B cell (primary cell): ENCODE measurements around the gene OCA2. TPM values are rescaled to one million over a fixed set of nuclear protein-coding genes. Genes with fewer than 3 reads are reported as not detected.
"Not testable (repeated sequence)": the region's sequence is repeated elsewhere in the genome, so short reads cannot be mapped to it uniquely, and the experiment has no call there.

Experiments
- ATAC-seq: fragments of 200-7000 bp; cut with Tn5 transposase; one replicate; pipeline ENCODE4 v1.10.0; 2021; ENCODE audit warnings: low read depth, mild to moderate bottlenecking, moderate number of reproducible peaks, moderate library complexity
- CTCF ChIA-PET: fragments of 350-600 bp; sonication (Branson Sonifier 250); formaldehyde crosslinking; loops from one replicate; lab custom pipeline; 2021; ENCODE audit warnings: antibody characterized with exemption, inconsistent platforms; lab: Charles Lee
- POLR2A ChIA-PET: fragments of 350-600 bp; sonication (Branson Sonifier 250); formaldehyde crosslinking; loops from one replicate; lab custom pipeline; 2021; ENCODE audit warnings: antibody characterized with exemption; lab: Charles Lee
- DNase-seq: peaks from one replicate; pipeline ENCODE4 v3.0.0; 2013
- H2AFZ ChIP-seq: 2 replicates; pipeline ENCODE4 v1.6.1; 2012; ENCODE audit warnings: mild to moderate bottlenecking, low read depth, low read length; ENCODE audit not compliant: insufficient read depth, poor library complexity, severe bottlenecking
- H3K27ac ChIP-seq, 2 donors: 1 replicate in 1 of 2; 2 replicates in 1 of 2; pipeline ENCODE4 v1.5.1; 2012 to 2013; ENCODE audit warnings: low read length in 2 of 2, mild to moderate bottlenecking in 2 of 2, moderate library complexity in 1 of 2
- H3K27me3 ChIP-seq, 4 experiments: fragments of 200-600 bp in 1 of 4; sonication (generic) in 1 of 4; replicated peaks in 1 of 4; 1 replicate in 2 of 4; 2 replicates in 2 of 4; pipeline versions ENCODE4 v1.6.1 to v1.7.0; 2013 to 2016; ENCODE audit warnings: low read length in 3 of 4, mild to moderate bottlenecking in 2 of 4, mixed read lengths in 1 of 4, moderate library complexity in 1 of 4; ENCODE audit not compliant: insufficient read depth in 4 of 4, control insufficient read depth in 3 of 4; ENCODE audit errors: control extremely low read depth in 1 of 4
- H3K36me3 ChIP-seq, 2 experiments: replicated peaks in 1 of 2; 1 replicate in 1 of 2; 2 replicates in 1 of 2; pipeline versions ENCODE4 v1.6.1 to v1.7.1; 2013; ENCODE audit warnings: low read length in 1 of 2; ENCODE audit not compliant: insufficient read depth in 2 of 2, control insufficient read depth in 1 of 2; ENCODE audit errors: control extremely low read depth in 1 of 2, extremely low read depth in 1 of 2
- H3K4me1 ChIP-seq, 2 donors: fragments of 200-600 bp in 1 of 2; sonication (generic) in 1 of 2; 1 replicate in 1 of 2; 2 replicates in 1 of 2; pipeline versions ENCODE4 v1.5.1 to v1.6.1; 2013 to 2017; ENCODE audit warnings: low read length in 2 of 2; ENCODE audit not compliant: control insufficient read depth in 2 of 2, insufficient read depth in 2 of 2
- H3K4me2 ChIP-seq: replicated peaks from 2 replicates; pipeline ENCODE3; 2012; ENCODE audit warnings: mild to moderate bottlenecking, low read depth, low read length; ENCODE audit not compliant: poor library complexity, severe bottlenecking
- H3K4me3 ChIP-seq, 5 experiments: fragments of 200-600 bp in 1 of 5; sonication (generic) in 1 of 5; 1 replicate in 3 of 5; 2 replicates in 2 of 5; pipeline versions ENCODE4 v1.5.1 to v1.7.0; 2011 to 2016; ENCODE audit warnings: low read length in 4 of 5, mild to moderate bottlenecking in 4 of 5, low read depth in 2 of 5, control low read depth in 1 of 5, moderate library complexity in 1 of 5; ENCODE audit not compliant: insufficient read depth in 1 of 5; ENCODE audit errors: control extremely low read depth in 1 of 5, extremely low read depth in 1 of 5
- H3K79me2 ChIP-seq: fragments of 200-600 bp; sonication (generic); one replicate; pipeline ENCODE4 v1.6.0; 2016; ENCODE audit warnings: low read length; ENCODE audit not compliant: control insufficient read depth, insufficient read depth
- H3K9ac ChIP-seq: fragments of 200-600 bp; sonication (generic); 2 replicates; pipeline ENCODE4 v1.6.1; 2017; ENCODE audit warnings: mild to moderate bottlenecking, low read length, moderate library complexity
- H3K9me3 ChIP-seq, 3 donors: one replicate each; pipeline versions ENCODE4 v1.6.1 to v1.7.1; 2013; ENCODE audit warnings: low read length in 2 of 3; ENCODE audit not compliant: control insufficient read depth in 2 of 3, insufficient read depth in 1 of 3; ENCODE audit errors: control extremely low read depth in 1 of 3
- H4K20me1 ChIP-seq: 2 replicates; pipeline ENCODE4 v1.6.0; 2012; ENCODE audit warnings: mild to moderate bottlenecking, low read length; ENCODE audit not compliant: insufficient read depth, control insufficient read depth, poor library complexity, severe bottlenecking
- H3K27ac Mint-ChIP-seq: one replicate; pipeline ENCODE4 v1.8.0; 2021; ENCODE audit warnings: mixed read lengths
- H3K27me3 Mint-ChIP-seq: one replicate; pipeline ENCODE4 v1.8.0; 2021; ENCODE audit warnings: mixed read lengths
- H3K4me1 Mint-ChIP-seq: one replicate; pipeline ENCODE4 v1.8.0; 2021; ENCODE audit warnings: mixed read lengths
- H3K4me3 Mint-ChIP-seq: one replicate; pipeline ENCODE4 v1.8.0; 2021; ENCODE audit warnings: mixed read lengths
- H3K9me3 Mint-ChIP-seq: one replicate; pipeline ENCODE4 v1.8.0; 2022; ENCODE audit warnings: mixed read lengths; ENCODE audit not compliant: insufficient read depth
- CTCF ChIP-seq: fragments of 200-600 bp; IDR thresholded peaks from one replicate; pipeline ENCODE4 v1.8.0; 2022; ENCODE audit warnings: antibody characterized with exemption, mild to moderate bottlenecking
- EZH2 ChIP-seq: IDR thresholded peaks from 2 replicates; pipeline ENCODE4 v1.6.1; 2012; ENCODE audit warnings: borderline replicate concordance, low read depth, mild to moderate bottlenecking, moderate library complexity, low read length; ENCODE audit not compliant: insufficient read depth, poor library complexity, severe bottlenecking
- WGBS: methylation state at CpG from one replicate; pipeline ENCODE4 v1.1.5; 2013; ENCODE audit warnings: missing lambda C conversion rate; ENCODE audit not compliant: insufficient coverage; 5-methylcytosine and 5-hydroxymethylcytosine counted together
- intact Hi-C: fragments of 100-400 bp; cut with micrococcal nuclease; formaldehyde crosslinking; loops from one replicate; pipeline ENCODE4 v1.10.0; 2022
- polyA plus RNA-seq: library from polyadenylated mRNA; depleted of rRNA; stranded (reverse); fragments of >200 nt; gene quantifications from 2 replicates; pipeline ENCODE4 v1.2.3, GENCODE V29; 2012
- total RNA-seq, 2 donors: library from RNA; stranded (reverse); fragments of 120-200 nt in 1 of 2; gene quantifications; 1 replicate in 1 of 2; 2 replicates in 1 of 2; pipeline versions ENCODE4 v1.2.3 to v1.2.4, GENCODE V29; 2013 to 2022

Gene OCA2
- total and polyA plus RNA-seq, 2 donors (not counting 1 experiment from before 2014, with no cell fraction given): 0.12 TPM; not detected in 1

GRCh38 chr15:27768732-27769475 is 330.2 kb downstream of the OCA2 start:
- no peak overlapping the region for H2AFZ ChIP-seq
- WGBS: 81% methylated on average over 24 of the region's 24 CpGs
- ATAC-seq (no peak), DNase-seq (no peak)
- Mint-ChIP-seq H3K27ac (no peak overlapping the region), H3K4me3 (no peak overlapping the region), H3K27me3 (no peaks in the 10 kb centered on the region), H3K9me3 (no peaks in the 10 kb centered on the region), H3K4me1 (no peaks in the 10 kb centered on the region)
- no peak overlapping the region for H3K9ac ChIP-seq
- no peaks in the 10 kb centered on the region for H3K79me2 ChIP-seq
- intact Hi-C loops: no loop called here
- no peaks in the 10 kb centered on the region for H4K20me1 ChIP-seq
- H3K9me3 ChIP-seq: peaks cover 0 to 37% (median 3%) of the 10 kb centered on the region in 3 donors
- no peak overlapping the region for H3K27ac ChIP-seq
- H3K27me3 ChIP-seq: no peaks in the 10 kb centered on the region
- H3K4me1 ChIP-seq: no peaks in the 10 kb centered on the region
- TF ChIP-seq EZH2 (no peak), CTCF (no peak)
- H3K36me3 ChIP-seq: no peaks in the 10 kb centered on the region
- H3K4me3 ChIP-seq: no peak overlapping the region
- POLR2A ChIA-PET: no interaction called here
- CTCF ChIA-PET: no interaction called here
- H3K4me2 ChIP-seq: no peak overlapping the region

- no peak overlapping the region for H3K4me3 ChIP-seq
- no peaks in the 10 kb centered on the region for H3K79me2 ChIP-seq
- no peak overlapping the region for H3K27ac ChIP-seq
- H2AFZ ChIP-seq: no peak overlapping the region
- no peaks in the 10 kb centered on the region for H3K36me3 ChIP-seq
- TF ChIP-seq EZH2 (no peak), CTCF (no peak)
- Mint-ChIP-seq H3K27ac (no peak overlapping the region), H3K4me1 (no peaks in the 10 kb centered on the region), H3K27me3 (no peaks in the 10 kb centered on the region), H3K9me3 (no peaks in the 10 kb centered on the region), H3K4me3 (no peak overlapping the region)
- no peaks in the 10 kb centered on the region for H4K20me1 ChIP-seq
- intact Hi-C loops: no loop called here
- peaks cover 0 to 37% (median 3%) of the 10 kb centered on the region in 3 donors for H3K9me3 ChIP-seq
- CTCF ChIA-PET: no interaction called here
- POLR2A ChIA-PET: no interaction called here
- no peak for DNase-seq
- 85% methylated on average over 6 of the region's 14 CpGs for WGBS
- H3K27me3 ChIP-seq: no peaks in the 10 kb centered on the region
- no peak for ATAC-seq
- H3K4me1 ChIP-seq: no peaks in the 10 kb centered on the region
- no peak overlapping the region for H3K4me2 ChIP-seq
- H3K9ac ChIP-seq: no peak overlapping the region
These were observed 331.0 kb downstream of the OCA2 start for GRCh38 chr15:27767918-27768640.

GRCh38 chr15:27767430-27767829 is 331.7 kb downstream of the OCA2 start:
- H3K9me3 ChIP-seq: peaks cover 0 to 37% (median 3%) of the 10 kb centered on the region in 3 donors
- H3K27ac Mint-ChIP-seq, H3K36me3 ChIP-seq, H3K4me3 ChIP-seq, CTCF ChIA-PET, H3K79me2 ChIP-seq, H3K4me1 Mint-ChIP-seq, H3K9ac ChIP-seq, H3K4me2 ChIP-seq, intact Hi-C loops, ATAC-seq, H3K4me3 Mint-ChIP-seq, H3K9me3 Mint-ChIP-seq, POLR2A ChIA-PET, DNase-seq, H3K27ac ChIP-seq, H3K4me1 ChIP-seq, H2AFZ ChIP-seq, H4K20me1 ChIP-seq, H3K27me3 ChIP-seq, H3K27me3 Mint-ChIP-seq: not testable (repeated sequence)
